Measurements from ENCODE around the gene ALAS2.
"Not testable (repeated sequence)": the region's sequence is repeated elsewhere in the genome, so short reads cannot be mapped to it uniquely, and the experiment has no call there.

ALAS2 gene, protein sequence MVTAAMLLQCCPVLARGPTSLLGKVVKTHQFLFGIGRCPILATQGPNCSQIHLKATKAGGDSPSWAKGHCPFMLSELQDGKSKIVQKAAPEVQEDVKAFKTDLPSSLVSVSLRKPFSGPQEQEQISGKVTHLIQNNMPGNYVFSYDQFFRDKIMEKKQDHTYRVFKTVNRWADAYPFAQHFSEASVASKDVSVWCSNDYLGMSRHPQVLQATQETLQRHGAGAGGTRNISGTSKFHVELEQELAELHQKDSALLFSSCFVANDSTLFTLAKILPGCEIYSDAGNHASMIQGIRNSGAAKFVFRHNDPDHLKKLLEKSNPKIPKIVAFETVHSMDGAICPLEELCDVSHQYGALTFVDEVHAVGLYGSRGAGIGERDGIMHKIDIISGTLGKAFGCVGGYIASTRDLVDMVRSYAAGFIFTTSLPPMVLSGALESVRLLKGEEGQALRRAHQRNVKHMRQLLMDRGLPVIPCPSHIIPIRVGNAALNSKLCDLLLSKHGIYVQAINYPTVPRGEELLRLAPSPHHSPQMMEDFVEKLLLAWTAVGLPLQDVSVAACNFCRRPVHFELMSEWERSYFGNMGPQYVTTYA

DNA sequence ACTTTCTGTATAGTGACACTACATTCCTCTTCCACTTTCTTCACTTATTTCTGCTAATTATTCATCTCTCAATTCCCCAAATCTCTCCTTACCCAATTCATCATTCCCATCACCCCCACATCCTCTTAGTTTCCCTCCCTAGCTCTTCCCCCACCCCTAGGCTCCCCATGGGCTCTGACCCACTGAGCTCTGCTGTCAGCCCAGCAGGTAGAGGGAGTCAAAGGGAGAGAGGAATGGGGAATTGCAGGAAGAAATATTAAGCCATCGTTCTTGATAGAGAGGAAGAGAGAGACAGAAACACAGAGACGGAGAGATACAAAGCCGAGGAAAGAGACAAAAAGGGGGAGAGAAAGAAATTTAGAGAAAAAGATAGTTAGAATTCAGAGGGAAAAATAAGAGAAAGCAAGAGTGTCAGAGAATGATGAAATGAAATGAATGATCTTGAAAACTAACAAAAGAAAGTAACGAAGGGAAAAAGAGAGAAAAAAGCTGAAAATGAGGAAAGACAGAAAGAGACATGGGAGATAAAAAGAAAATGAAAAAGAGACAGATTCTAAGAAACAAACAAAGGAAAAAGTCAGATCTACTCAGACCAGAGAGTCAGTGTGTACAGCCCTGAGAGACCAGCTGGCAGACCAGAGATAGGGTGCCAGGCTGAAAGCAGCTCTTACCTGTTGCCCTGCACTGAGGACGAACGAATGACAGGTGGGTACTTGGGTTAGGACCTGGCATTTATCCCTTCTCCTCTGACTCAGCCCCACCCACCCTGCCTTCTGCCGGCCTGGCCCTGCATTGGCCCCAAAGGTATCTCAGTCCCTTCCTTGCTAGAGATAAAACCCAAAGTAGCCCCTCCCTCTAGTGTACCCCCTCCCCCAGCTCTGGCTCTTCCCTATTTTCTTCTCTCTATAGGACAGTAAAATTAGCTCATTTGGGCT, at the start of gene ALAS2:
ALAS2 (minus strand) TSS at position 707 of the 935 bp plus-strand sequence. CDS start 4,977 bp downstream, outside the sequence.
- DNase-seq (ENCODE audit: low read depth) = no peak

DNA sequence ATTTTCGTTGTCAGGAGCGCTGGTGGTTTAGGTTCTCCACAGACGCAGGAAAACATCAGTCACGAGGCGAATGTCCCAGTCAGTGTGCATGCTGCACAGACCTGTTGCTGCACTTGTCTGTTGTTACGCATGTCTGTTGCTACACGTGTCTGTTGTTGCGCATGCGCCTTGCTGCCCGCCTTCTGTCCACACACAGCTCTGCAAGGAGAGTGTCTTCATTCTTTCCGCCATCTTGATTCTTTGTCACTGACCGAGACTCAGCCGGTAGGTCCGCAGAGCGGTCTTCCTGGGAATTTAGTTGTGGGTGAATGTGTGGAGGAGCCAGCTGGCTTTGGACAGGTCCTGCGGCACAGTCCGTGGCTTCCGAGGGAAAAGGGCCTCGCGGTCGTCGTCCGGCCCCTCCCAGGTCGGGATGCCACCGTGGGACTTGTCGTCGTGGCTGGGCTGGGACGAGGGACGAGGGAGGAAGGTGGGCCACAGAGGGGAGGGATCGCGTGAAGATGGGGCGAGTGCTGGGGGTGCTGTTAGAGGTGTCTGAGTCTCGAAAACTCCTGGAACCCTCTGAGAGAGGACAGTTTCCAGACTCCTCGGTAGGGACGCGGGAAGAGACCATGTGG, 44.2 kb upstream of the ALAS2 start, which contains the start of gene PAGE2B:
PAGE2B (plus strand) TSS at position 180 of the 617 bp plus-strand sequence. CDS start 1,012 bp downstream, outside the sequence.
- no peak for DNase-seq (ENCODE audit: low read depth)

DNA sequence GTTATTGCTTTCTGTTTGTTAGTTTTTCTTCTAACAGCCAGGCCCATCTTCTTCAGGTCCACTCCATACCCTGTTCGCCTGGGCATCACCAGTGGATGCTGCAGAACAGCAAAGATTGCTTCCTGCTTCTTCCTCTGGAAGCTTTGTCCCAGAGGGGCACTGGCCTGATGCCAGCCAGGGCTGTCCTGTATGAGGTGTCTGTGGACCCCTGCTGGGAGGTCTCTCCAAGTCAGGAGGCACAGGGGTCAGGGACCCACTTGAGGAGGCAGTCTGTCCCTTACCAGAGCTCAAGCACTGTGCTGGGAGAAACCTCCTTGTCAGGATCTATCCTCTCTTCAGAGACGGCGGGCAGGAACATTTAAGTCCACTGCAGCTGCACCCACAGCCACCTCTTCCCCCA, 41.5 kb upstream of the ALAS2 start:
- DNase-seq (ENCODE audit: low read depth) = no peak

DNA sequence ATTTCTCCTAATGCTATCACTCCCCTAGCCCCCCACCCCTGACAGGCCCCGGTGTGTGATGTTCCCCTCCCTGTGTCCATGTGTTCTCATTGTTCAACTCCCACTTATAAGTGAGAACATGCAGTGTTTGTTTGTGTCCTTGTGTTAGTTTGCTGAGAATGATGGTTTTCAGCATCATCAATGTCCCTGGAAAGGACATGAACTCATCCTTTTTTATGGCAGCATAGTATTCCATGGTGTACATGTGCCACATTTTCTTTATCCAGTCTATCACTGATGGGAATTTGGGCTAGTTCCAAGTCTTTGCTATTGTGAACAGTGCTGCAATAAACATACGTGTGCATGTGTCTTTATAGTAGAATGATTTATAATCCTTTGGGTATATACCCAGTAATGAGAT, 36.4 kb upstream of the ALAS2 start:
- not testable (repeated sequence) for DNase-seq (ENCODE audit: low read depth)

DNA sequence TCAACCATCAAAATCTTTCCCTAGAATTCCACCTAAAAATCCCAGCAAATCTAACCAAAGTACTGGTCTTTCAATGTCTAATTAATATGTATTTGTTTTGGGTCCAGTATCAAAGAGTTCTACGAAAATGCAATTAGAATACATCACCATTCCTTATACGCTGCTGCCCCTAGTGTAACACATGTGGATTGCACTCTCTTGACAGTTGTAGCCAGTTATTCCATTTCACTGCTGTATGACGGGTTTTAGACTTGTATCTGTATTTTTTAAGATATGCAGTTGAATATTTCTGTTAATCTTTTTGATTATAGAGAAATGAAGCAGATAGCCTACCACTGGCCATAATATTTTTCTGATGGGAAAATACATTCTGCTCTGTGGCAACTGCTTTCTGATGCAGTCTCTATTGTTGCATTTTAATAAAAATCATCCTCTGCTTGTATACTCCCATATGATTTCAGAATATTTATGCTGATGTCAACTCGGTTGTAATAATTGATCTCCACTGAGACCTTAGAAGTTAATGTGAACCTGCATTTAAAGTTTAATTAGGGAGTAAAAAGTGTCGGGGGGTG, 27.0 kb upstream of the ALAS2 start:
- no peak for DNase-seq (ENCODE audit: low read depth)

DNA sequence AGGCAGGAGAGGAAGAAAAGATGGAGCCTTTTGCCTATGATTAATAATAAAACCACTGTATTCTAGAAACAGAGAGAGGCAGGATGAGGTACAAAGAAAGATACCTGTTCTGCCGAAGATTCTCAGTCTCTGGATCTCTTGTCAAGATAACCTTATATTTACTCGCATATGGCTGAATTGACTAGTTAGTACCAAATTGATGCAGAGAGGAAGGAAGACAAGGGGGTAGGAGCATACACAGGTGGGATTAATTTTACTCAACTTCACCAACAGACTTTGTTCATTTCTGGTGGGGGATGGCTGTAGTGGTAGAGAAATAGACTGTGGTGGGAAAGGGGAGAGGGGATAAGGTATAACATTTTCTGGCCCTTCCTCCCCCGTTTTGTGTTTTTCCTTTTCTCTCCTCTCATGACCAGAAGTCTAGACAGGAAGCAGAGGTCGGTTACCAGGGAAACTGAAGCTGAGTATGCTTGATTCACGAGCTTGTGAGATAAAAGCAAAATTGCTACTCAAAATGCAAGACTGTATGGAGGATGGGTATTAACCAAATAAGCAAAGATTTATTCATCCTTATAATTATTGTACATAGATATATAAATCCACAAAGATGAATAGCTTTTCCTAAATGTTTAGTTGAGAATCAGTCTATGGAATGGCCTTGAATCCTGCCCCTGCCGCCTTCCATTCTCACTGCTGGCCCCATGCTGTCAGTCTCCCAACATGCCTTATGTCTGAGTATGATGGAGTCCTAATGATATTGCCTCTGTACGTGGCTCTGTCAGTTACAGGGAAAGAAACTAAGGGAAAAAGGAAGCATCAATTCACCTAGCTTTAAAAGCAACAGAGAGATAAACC, 26.3 kb upstream of the ALAS2 start:
- DNase-seq (ENCODE audit: low read depth) = no peak

DNA sequence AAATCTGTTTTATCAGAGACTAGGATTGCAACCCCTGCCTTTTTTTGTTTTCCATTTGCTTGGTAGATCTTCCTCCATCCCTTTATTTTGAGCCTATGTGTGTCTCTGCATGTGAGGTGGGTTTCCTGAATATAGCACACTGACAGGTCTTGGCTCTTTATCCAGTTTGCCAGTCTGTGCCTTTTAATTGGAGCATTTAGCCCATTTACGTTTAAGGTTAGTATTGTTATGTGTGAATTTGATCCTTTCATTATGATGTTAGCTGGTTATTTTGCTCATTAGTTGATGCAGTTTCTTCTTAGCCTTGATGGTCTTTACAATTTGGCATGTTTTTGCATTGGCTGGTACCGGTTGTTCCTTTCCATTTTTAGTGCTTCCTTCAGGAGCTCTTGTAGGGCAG, 19.8 kb upstream of the ALAS2 start:
- not testable (repeated sequence) for DNase-seq (ENCODE audit: low read depth)

DNA sequence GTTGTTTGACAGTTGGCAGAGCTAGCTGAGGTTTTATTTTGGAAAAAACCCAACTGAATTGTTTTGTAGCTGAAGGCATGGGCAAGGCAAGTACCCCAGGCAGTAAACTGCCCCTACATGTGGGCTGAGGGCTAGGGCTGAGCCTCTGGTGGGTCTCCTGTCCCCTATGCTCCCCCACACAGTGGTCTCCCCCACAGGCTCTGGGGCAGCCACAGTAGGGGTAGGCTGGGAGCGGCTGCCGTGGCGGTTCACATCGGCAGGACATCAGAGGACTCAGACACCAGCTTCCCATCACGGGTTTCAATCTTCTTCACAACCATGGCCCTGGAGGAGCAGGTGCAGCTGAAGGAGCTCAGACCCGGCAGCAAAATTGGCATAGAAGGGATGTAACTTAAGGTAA, 10.7 kb upstream of the ALAS2 start:
- no peak for DNase-seq (ENCODE audit: low read depth)

DNA sequence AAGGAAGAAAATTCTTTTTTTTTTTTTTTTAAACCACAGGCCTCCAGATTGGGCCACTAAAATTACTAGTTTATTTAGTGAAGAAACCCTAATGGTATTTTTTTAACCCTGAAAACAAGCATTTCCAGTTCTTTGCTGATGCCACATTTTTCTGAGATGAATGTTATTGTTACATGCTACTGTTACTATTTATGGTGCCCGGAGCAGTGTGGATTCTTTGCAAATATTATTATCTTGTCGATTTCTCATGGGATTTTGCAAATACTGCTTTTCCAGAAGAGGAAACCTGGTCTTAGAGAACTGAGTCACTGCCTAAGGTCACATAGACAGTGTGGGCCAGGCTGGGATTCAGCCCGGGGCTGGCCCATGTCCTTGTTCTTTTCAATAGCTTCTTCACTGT, 8.7 kb upstream of the ALAS2 start:
- DNase-seq (ENCODE audit: low read depth) = no peak

DNA sequence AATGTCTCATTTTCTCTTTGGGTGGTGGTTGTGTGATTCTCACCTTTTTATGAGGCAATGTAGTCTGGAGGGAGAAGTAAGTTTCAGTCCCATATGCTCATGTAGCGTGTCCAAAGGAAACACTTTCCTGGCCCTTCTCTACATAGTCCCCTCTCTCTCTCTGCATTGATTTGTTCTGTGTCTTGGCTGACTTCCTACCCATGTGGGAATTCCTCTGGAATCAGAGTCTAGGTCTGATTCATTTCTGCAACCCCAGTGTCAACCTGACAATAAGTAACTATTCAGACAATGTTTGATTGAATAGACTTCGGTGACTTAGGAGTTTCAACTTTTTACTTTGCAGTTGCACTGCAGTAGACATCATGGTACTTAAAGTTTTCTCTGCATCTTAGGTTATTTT, 2.7 kb upstream of the ALAS2 start:
- DNase-seq (ENCODE audit: low read depth) = no peak

DNA sequence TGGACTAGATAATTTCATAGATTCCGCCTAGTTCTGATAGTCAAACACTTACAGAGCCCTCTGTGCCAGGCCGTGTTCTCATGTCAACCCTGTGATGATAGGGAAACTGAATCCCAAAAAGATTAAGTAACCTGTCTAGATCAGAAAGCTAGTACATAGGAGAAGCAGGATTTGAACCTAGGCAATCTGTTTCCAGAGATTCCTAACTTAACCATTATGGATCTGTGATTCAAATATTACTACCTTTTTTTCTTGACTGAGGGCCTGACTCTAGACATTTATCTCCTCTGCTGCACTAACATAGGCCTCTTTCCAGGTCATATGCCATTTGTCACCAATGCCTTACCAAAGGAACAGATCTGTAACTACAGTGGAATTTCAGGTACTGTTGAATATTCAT, 1.5 kb downstream of the ALAS2 start:
- no peak for DNase-seq (ENCODE audit: low read depth)

DNA sequence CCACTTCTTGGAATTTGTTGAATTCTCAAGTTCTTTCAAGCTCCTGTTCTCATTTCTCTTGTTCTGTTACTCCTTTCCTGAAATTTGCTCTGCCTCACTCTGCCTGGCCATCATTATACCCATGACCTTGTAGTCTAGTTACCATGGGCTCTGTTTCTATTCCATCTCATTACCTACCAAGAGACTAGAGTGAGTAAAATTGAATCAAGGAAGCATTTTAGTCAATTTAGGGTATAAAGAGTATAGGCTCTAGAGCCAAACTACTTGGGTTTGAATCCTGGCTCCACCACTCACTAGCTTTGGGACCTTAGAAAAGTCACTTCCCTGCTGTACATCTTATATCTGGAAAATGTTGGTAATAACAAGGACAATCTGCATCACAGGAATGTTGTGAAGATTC, 2.2 kb downstream of the ALAS2 start:
- no peak for DNase-seq (ENCODE audit: low read depth)

DNA sequence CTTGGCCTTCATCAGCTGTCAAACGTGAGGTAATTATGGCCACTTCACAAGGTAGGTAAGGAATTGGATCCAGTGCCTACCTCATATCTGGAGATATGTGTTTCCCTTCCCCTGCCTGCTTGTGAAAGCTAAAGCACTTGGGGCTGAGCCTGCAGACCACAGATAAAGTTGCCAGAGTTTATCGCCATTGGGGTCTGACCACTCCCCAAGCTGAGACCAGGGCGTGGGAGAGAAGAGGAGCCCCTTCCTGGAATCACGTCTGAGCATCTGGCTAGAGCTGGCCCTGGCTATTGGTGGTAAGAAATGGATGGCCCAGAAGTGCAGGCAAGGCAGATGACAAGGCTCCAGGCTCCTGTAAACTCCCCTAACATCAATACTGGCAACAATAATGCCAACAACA, 2.7 kb downstream of the ALAS2 start:
- no peak for DNase-seq (ENCODE audit: low read depth)

DNA sequence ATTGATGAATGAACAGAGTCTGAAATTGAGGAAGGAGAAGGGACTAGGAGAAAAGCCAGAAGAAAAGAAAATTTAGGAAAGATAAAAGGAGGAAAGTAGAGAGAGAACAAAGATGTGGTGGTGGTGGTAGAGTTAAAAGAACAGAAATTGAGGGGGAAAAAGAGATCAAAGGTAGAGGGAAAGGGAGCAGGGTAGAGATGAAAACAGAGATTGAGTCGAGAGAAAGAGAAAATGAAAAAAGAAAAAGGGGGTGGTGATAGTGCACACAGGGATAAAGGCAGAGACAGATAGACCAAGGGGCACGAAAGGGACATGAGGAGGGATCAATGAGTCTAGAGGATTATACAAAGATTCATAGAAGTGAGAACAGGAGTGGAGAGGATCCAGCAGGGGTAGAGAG, 3.9 kb downstream of the ALAS2 start:
- DNase-seq (ENCODE audit: low read depth) = no peak

DNA sequence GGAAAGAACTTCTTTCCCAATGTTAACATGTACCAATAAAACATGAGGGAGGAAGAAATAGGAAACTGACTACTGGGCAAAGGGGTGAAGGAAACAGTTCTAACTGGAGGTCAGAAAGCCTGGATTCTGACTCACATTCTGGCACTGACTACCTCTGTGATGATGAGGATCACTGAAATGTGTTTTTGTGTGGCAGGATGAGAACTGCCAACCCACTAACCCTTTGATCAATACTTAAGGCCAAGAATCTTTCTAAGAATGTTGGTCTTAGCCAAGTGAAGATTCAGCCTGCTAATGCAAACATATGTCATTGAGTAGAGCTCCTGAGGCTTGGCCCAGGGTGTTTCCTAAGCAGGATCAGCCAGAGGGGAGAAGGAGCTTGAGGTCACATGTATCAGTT, 4.6 kb downstream of the ALAS2 start:
- DNase-seq (ENCODE audit: low read depth) = no peak

DNA sequence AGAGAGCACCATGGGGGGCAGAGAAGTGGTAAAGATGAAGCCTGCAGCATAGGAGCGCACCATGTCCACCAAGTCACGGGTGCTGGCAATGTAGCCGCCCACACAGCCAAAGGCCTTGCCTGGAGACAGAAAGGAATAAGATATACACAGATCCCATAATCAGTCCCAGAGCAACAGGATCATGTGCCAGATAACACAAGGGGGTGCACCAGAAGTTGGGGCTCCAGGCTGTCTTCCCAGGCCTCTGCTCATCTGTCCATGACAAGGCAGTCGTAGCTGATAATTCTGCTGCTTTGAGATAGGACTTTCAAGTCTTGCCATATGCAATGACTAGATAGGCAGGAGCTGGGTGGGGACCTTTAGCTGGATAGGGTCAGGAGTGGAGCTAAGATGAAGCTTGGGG, 15.9 kb downstream of the ALAS2 start:
- DNase-seq (ENCODE audit: low read depth) = no peak

DNA sequence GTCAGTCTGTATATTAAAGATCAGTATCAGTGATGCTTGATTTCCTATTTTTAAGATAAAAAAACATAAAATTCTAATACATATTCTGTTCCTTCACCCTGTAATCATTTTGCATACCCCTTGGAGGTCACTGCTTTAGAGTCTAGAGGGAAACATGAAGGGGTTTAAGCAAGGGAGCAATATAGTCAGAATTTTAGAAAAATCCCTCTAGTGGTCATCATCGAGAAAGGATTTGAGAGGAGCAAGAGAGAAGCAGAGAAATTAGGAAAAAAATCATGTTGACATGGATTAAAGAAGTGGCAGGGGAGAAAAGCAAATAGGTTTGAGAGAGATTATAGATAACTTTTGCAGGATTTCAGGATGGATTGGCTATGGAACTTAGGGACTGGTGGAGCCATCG, 19.5 kb downstream of the ALAS2 start:
- DNase-seq (ENCODE audit: low read depth) = no peak

DNA sequence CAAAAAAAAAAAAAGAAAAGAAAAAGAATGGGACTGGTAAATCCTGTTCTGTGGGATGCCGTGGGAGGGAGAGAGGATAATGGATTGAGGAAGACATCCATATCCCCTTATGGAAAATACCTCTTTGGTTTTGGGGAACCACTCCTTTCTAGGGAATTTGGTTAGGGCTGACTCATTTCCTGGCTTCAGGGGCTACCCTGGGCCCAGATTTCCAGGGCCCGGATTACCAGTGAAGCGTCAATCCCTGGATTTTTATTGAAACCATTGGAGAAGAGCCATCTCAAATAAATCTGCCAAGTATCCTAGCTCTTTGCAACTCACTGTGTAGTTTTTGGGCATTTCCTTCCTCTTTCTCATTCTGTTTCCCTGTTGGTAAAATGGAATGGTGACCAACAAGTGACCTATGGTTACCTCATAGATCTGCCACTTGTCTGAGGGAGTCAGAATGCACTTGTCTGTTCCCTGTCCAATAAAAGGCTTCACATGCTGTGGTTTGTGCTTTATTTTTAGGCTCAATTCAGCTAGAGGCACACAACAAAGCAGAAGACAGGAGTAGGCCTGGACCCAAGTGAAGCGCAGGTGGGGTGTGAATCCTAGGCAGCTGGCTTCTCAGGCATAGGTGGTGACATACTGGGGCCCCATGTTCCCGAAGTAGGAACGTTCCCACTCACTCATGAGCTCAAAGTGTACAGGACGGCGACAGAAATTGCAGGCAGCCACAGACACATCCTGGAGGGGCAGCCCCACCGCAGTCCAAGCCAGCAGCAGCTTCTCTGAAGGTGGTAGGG, 22.0 kb downstream of the ALAS2 start:
- no peak for DNase-seq (ENCODE audit: low read depth)

DNA sequence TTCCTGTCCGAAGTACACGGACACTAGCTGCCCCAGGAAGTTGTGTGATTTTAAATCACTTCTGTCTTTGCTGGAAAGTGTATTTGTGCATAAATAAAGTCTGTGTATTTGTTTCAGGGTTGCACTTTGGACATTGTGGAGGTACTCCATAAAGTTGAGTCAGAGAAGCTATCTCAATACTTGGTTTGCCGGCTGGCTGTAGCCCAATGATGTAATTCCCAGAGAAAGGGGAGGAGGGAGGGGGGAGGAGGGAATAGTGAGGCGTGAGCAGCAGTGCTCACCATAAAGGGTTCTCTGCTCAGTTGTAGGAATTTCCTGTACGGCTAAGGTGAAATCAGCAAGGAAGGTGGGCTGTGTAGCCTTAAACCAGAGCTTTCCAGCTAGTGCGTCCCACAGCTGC, 23.1 kb downstream of the ALAS2 start:
- DNase-seq (ENCODE audit: low read depth) = no peak
